Measurements from ENCODE around the gene ACAA2. TPM values are rescaled to one million over a fixed set of nuclear protein-coding genes. Genes with fewer than 3 reads are reported as not detected.

ACAA2 gene
- polyA plus RNA-seq, 1 of the 3 experiments (the other 2 are of a cell fraction): 34.9 TPM

DNA sequence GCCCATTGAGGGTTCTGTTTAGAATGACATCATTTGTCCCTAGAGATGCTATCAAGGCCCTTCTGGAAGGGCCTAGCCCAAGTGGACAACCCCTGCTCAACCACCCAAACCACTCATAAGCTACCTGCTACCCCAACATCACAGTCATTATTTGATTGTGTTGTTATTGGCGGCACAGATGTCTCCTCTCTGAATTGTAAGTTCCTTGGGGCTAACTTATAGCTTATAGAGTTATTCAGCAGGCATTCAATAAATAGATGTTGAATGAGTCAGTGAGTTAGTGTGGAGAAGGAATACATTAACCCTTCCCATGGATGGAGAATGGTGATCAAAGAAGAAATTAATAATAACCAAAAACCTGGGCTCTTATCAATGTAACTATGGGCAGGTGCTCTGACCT is 80.0 kb downstream of the ACAA2 start:
- Histone ChIP-seq H3K79me2 (ENCODE audit: insufficient read depth) (no peaks in the 10 kb centered on the region), H4K20me1 (ENCODE audit: insufficient read depth) (no peaks in the 10 kb centered on the region), H3K27ac (ENCODE audit: low read depth in 2 of 2, low read length in 1 of 2) (peak overlapping the region in 1 of 2 experiments; percentile 25; a peak in 1 of 4 replicates), H3F3A (replicated peaks; ENCODE audit: insufficient read depth) (no peaks in the 10 kb centered on the region), H3K9me3 (no peaks in the 10 kb centered on the region), H3K27me3 (ENCODE audit: insufficient read depth) (no peaks in the 10 kb centered on the region), H3K9me2 (no peaks in the 10 kb centered on the region), H3K4me1 (ENCODE audit: control insufficient read depth in 1 of 2, insufficient read depth in 2 of 2, low read depth in 1 of 2, low read length in 1 of 2) (peaks cover 0 to 25% of the 10 kb centered on the region in 2 experiments; a peak in 2 of 4 replicates), H3K36me3 (replicated peaks in 1 of 2; ENCODE audit: control insufficient read depth in 1 of 2, insufficient read depth in 2 of 2, low read length in 1 of 2) (no peaks in the 10 kb centered on the region), H3K9ac (no peak overlapping the region), H3K4me3 (ENCODE audit: low read depth in 2 of 2, low read length in 1 of 2) (no peak overlapping the region), H3K4me2 (peak overlapping the region; percentile 17), H2AFZ (ENCODE audit: low read depth) (no peak overlapping the region)
- TF ChIP-seq, protein P1, sequence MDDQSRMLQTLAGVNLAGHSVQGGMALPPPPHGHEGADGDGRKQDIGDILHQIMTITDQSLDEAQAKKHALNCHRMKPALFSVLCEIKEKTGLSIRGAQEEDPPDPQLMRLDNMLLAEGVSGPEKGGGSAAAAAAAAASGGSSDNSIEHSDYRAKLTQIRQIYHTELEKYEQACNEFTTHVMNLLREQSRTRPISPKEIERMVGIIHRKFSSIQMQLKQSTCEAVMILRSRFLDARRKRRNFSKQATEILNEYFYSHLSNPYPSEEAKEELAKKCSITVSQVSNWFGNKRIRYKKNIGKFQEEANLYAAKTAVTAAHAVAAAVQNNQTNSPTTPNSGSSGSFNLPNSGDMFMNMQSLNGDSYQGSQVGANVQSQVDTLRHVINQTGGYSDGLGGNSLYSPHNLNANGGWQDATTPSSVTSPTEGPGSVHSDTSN (IDR thresholded peaks at IDR 0.05): peak; percentile 22; the same call in 1 of the 2 replicates
- TF ChIP-seq FOSL2 (IDR thresholded peaks at IDR 0.05; ENCODE audit: borderline replicate concordance, low read depth) (peak; percentile 40; the same call in 1 of the 2 replicates), JUND (IDR thresholded peaks at IDR 0.05) (peak; percentile 45; the same call in 1 of the 2 replicates), RXRA (IDR thresholded peaks at IDR 0.05; ENCODE audit: borderline replicate concordance, low read depth) (no peak), SMC3 (IDR thresholded peaks at IDR 0.05; ENCODE audit: low read depth, low read length) (no peak), TCF12 (IDR thresholded peaks at IDR 0.05) (0 out of 2 replicates have a peak, but pooled peaks have one; percentile 25), TEAD4 (IDR thresholded peaks at IDR 0.05; ENCODE audit: borderline replicate concordance, insufficient read depth) (0 out of 2 replicates have a peak, but pooled peaks have one; percentile 8)
- ChIA-PET POLR2A (no interaction called here), CTCF (interaction anchor here (1.7 kb wide), 1 partner anchor 223 kb away, joined by 5 read pairs; no protein-coding TSS in a partner anchor)
- WGBS (ENCODE audit: low lambda C conversion rate): 53% methylated on average over 1 of the region's 1 CpG
- no peak for DNase-seq

Small RNA genes within 50 kb of the gene (small RNA-seq; reads per million reads assigned to genes)
- 0 reads per million in 7 experiments for gene RF00283
- 0 reads per million in 7 experiments for gene SCARNA17

All from SK-N-SH (cell line).